ENCODE results near the gene CPLX1. TPM values are rescaled to one million over a fixed set of nuclear protein-coding genes. Genes with fewer than 3 reads are reported as not detected.
A peak's percentile ranks its signal among the peaks of the same experiment; 100 is the strongest.

Gene CPLX1
- total and polyA plus RNA-seq, 3 donors from 2014 or later, result 4.4 to 8.2 (median 5.5) TPM

- H3K36me3 ChIP-seq (ENCODE audit: low read depth, missing control alignments), result no peaks in the 10 kb centered on the region
- TF ChIP-seq CTCF (IDR thresholded peaks at IDR 0.05) (no peak), POLR2A (IDR thresholded peaks at IDR 0.05) (no peak)
- H3K27me3 ChIP-seq, result no peaks in the 10 kb centered on the region
- H3K27ac ChIP-seq, result no peak overlapping the region
- peaks cover 4% of the 10 kb centered on the region for H3K4me1 ChIP-seq
- intact Hi-C loops (cut with DNase I; ENCODE audit: low total_unique reads), result no loop called here
- no peak overlapping the region for H3K4me3 ChIP-seq
- 82 to 86% methylated on average over 7 to 24 of the region's 24 CpGs for WGBS, 2 donors
- no peak for DNase-seq
- H3K9me3 ChIP-seq, result no peaks in the 10 kb centered on the region
These were observed 5.4 kb downstream of the CPLX1 start for GRCh38 chr4:820230-821172.

- H3K4me3 ChIP-seq, result no peak overlapping the region
- H3K27me3 ChIP-seq, result no peaks in the 10 kb centered on the region
- DNase-seq, result no peak
- intact Hi-C loops (cut with DNase I; ENCODE audit: low total_unique reads), result no loop called here
- H3K9me3 ChIP-seq, result no peaks in the 10 kb centered on the region
- no peak overlapping the region for H3K27ac ChIP-seq
- WGBS, 2 donors, result 78 to 80% methylated on average over 14 to 20 of the region's 20 CpGs
- no peaks in the 10 kb centered on the region for H3K36me3 ChIP-seq (ENCODE audit: low read depth, missing control alignments)
- no peaks in the 10 kb centered on the region for H3K4me1 ChIP-seq
- TF ChIP-seq POLR2A (IDR thresholded peaks at IDR 0.05), result no peak
- no peak for TF ChIP-seq CTCF (IDR thresholded peaks at IDR 0.05)
These were observed 6.3 kb downstream of the CPLX1 start for GRCh38 chr4:819401-820229.

GRCh38 chr4:818106-818921 lies 7.6 kb downstream of the CPLX1 start:
- Histone ChIP-seq H3K4me3 (no peak overlapping the region), H3K36me3 (ENCODE audit: low read depth, missing control alignments) (no peaks in the 10 kb centered on the region), H3K9me3 (no peaks in the 10 kb centered on the region), H3K27me3 (no peaks in the 10 kb centered on the region), H3K27ac (no peak overlapping the region), H3K4me1 (no peaks in the 10 kb centered on the region)
- intact Hi-C loops (cut with DNase I; ENCODE audit: low total_unique reads), result no loop called here
- no peak for TF ChIP-seq POLR2A (IDR thresholded peaks at IDR 0.05)
- no peak for TF ChIP-seq CTCF (IDR thresholded peaks at IDR 0.05)
- DNase-seq, result no peak
- 86 to 93% methylated on average over 34 to 42 of the region's 42 CpGs for WGBS, 2 donors

- no peaks in the 10 kb centered on the region for H3K4me1 ChIP-seq
- DNase-seq, result peak; percentile 63
- H3K4me3 ChIP-seq, result no peak overlapping the region
- 20 to 33% methylated on average over 11 of the region's 11 CpGs for WGBS, 2 donors
- H3K36me3 ChIP-seq (ENCODE audit: low read depth, missing control alignments), result no peaks in the 10 kb centered on the region
- H3K27me3 ChIP-seq, result no peaks in the 10 kb centered on the region
- H3K27ac ChIP-seq, result no peak overlapping the region
- no peak for TF ChIP-seq CTCF (IDR thresholded peaks at IDR 0.05)
- TF ChIP-seq POLR2A (IDR thresholded peaks at IDR 0.05), result no peak
- H3K9me3 ChIP-seq, result no peaks in the 10 kb centered on the region
- intact Hi-C loops (cut with DNase I; ENCODE audit: low total_unique reads), result no loop called here
These were observed 10.3 kb downstream of the CPLX1 start for GRCh38 chr4:815464-816146.

Data from testis (tissue), 3 donors.